Measurements from ENCODE around the gene MYH15. TPM values are rescaled to one million over a fixed set of nuclear protein-coding genes. Genes with fewer than 3 reads are reported as not detected.
"Not testable (repeated sequence)": the region's sequence is repeated elsewhere in the genome, so short reads cannot be mapped to it uniquely, and the experiment has no call there.

Gene MYH15
- total RNA-seq, 1 experiment from 2014 or later: 0.09 TPM

DNA sequence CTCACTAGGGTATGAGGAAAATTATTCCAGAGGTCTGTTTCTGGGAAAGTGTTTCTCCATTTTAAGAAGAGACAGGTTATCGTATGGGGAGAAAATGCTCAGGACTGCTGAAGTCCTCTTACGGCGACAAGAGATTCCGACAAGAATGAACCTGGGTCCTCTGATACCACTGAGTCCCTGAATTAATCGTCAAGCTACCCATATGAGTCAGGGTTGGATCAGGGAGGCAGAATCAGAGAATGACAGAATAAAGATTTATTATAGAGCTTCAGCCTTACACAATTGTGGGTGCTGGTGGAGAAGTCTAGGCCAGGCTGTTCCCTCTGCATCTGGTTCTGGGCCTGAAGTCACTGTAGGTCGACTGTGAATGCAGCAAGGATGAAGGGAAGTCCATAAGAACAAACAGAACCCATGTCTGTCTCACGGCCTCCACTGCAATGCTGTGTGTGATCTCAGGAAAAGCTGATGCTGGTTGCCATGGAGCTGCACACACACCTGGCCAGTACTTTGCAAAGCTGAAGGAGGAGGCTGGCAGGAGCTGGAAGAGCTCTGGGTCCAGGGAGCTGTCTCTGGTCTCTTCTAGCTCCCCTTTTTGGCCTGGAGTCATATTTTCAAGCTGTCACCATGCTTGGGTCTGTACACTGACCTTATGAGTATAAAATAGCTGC lies 130.1 kb downstream of the MYH15 start:
- H3K27me3 Mint-ChIP-seq (ENCODE audit: low read depth): no peaks in the 10 kb centered on the region
- DNase-seq (ENCODE audit: low spot score) (no peak), ATAC-seq (no peak)
- H3K4me3 Mint-ChIP-seq: no peak overlapping the region
- H3K9me3 Mint-ChIP-seq: peaks cover 3% of the 10 kb centered on the region
- CTCF ChIA-PET: no interaction called here
- POLR2A ChIA-PET: interaction anchor here (0.7 kb wide), 1 partner anchor 55 kb away, joined by 3 read pairs; no protein-coding TSS in a partner anchor
- H3K36me3 Mint-ChIP-seq: no peaks in the 10 kb centered on the region
- peaks cover 30% of the 10 kb centered on the region for H3K4me1 Mint-ChIP-seq
- no peak overlapping the region for H3K27ac Mint-ChIP-seq
- TF ChIP-seq JUN (CRISPR knock-in tag; IDR thresholded peaks at IDR 0.05) (no peak), TEAD1 (CRISPR knock-in tag; IDR thresholded peaks at IDR 0.05) (no peak), ZNF396 (CRISPR knock-in tag; IDR thresholded peaks at IDR 0.05; ENCODE audit: borderline replicate concordance) (no peak), TEAD4 (CRISPR knock-in tag; IDR thresholded peaks at IDR 0.05) (no peak), ZNF121 (CRISPR knock-in tag; IDR thresholded peaks at IDR 0.05) (no peak)
- TF ChIP-seq, protein P1, sequence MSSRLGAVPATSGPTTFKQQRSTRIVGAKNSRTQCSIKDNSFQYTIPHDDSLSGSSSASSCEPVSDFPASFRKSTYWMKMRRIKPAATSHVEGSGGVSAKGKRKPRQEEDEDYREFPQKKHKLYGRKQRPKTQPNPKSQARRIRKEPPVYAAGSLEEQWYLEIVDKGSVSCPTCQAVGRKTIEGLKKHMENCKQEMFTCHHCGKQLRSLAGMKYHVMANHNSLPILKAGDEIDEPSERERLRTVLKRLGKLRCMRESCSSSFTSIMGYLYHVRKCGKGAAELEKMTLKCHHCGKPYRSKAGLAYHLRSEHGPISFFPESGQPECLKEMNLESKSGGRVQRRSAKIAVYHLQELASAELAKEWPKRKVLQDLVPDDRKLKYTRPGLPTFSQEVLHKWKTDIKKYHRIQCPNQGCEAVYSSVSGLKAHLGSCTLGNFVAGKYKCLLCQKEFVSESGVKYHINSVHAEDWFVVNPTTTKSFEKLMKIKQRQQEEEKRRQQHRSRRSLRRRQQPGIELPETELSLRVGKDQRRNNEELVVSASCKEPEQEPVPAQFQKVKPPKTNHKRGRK (CRISPR knock-in tag; IDR thresholded peaks at IDR 0.05; ENCODE audit: borderline replicate concordance): no peak
- TF ChIP-seq, protein P2, sequence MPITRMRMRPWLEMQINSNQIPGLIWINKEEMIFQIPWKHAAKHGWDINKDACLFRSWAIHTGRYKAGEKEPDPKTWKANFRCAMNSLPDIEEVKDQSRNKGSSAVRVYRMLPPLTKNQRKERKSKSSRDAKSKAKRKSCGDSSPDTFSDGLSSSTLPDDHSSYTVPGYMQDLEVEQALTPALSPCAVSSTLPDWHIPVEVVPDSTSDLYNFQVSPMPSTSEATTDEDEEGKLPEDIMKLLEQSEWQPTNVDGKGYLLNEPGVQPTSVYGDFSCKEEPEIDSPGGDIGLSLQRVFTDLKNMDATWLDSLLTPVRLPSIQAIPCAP (CRISPR knock-in tag; IDR thresholded peaks at IDR 0.05): no peak
- TF ChIP-seq, protein P3, sequence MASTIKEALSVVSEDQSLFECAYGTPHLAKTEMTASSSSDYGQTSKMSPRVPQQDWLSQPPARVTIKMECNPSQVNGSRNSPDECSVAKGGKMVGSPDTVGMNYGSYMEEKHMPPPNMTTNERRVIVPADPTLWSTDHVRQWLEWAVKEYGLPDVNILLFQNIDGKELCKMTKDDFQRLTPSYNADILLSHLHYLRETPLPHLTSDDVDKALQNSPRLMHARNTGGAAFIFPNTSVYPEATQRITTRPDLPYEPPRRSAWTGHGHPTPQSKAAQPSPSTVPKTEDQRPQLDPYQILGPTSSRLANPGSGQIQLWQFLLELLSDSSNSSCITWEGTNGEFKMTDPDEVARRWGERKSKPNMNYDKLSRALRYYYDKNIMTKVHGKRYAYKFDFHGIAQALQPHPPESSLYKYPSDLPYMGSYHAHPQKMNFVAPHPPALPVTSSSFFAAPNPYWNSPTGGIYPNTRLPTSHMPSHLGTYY (CRISPR knock-in tag; IDR thresholded peaks at IDR 0.05): no peak

DNA sequence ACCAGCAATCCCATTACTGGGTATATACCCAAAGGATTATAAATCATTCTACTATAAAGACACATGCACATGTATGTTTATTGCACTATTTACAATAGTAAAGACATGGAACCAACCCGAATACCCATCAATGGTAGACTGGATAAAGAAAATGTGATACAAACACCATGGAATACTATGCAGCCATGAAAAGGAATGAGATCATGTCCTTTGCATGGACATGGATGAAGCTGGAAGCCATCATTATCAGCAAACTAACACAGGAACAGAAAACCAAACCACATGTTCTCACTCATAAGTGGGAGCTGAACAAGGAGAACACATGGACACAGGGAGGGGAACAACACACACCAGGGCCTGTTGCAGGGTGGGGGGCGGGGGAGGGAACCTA lies 131.4 kb downstream of the MYH15 start:
- H3K4me3 Mint-ChIP-seq; H3K27ac Mint-ChIP-seq; ATAC-seq; H3K27me3 Mint-ChIP-seq (ENCODE audit: low read depth); H3K36me3 Mint-ChIP-seq; H3K9me3 Mint-ChIP-seq; DNase-seq (ENCODE audit: low spot score); CTCF ChIA-PET; POLR2A ChIA-PET: not testable (repeated sequence)
- H3K4me1 Mint-ChIP-seq: peaks cover 30% of the 10 kb centered on the region

DNA sequence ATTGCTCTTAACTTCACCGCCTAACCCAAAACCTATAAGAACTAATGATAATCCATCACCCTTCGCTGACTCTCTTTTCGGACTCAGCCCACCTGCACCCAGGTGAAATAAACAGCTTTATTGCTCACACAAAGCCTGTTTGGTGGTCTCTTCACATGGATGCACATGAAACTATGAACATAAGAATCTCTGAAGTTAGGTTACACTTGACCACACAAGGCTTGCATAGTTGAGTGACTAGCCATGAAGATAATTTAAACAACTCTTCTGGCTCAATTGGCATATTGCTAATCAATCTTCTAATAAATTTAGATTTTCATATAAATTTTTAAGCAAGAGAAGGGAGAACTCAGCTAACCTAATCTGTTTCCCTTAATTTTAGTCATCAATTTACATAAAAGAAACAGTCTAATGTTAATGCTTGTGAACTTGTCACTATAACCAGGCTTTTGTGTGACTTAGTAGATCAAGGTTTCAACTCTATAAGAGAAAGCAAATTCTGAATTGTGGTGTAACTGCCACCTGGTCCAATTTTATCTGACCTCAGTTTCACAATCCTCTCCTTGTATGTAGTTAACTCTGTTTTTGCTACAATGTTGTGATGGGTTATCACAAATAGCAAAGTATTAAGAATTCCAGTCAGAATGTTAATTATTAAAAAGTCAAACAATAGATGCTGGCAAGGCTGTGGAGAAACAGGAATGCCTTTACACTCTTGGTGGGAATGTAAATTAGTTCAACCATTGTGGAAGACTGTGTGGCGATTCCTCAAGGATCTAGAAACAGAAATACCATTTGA lies 132.0 kb downstream of the MYH15 start:
- Mint-ChIP-seq H3K36me3 (no peaks in the 10 kb centered on the region), H3K27ac (0 out of 2 replicates have a peak overlapping the region, but pooled peaks have one; percentile 24), H3K4me3 (no peak overlapping the region), H3K27me3 (ENCODE audit: low read depth) (no peaks in the 10 kb centered on the region), H3K9me3 (peaks cover 3% of the 10 kb centered on the region), H3K4me1 (peaks cover 30% of the 10 kb centered on the region)
- TF ChIP-seq KAT7 (CRISPR knock-in tag; IDR thresholded peaks at IDR 0.05; ENCODE audit: borderline replicate concordance): no peak
- TF ChIP-seq, protein P4, sequence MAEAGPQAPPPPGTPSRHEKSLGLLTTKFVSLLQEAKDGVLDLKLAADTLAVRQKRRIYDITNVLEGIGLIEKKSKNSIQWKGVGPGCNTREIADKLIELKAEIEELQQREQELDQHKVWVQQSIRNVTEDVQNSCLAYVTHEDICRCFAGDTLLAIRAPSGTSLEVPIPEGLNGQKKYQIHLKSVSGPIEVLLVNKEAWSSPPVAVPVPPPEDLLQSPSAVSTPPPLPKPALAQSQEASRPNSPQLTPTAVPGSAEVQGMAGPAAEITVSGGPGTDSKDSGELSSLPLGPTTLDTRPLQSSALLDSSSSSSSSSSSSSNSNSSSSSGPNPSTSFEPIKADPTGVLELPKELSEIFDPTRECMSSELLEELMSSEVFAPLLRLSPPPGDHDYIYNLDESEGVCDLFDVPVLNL (CRISPR knock-in tag; IDR thresholded peaks at IDR 0.05; ENCODE audit: borderline replicate concordance, low read depth): no peak
- CTCF ChIA-PET: no interaction called here
- POLR2A ChIA-PET: no interaction called here
- no peak for ATAC-seq
- no peak for DNase-seq (ENCODE audit: low spot score)

DNA sequence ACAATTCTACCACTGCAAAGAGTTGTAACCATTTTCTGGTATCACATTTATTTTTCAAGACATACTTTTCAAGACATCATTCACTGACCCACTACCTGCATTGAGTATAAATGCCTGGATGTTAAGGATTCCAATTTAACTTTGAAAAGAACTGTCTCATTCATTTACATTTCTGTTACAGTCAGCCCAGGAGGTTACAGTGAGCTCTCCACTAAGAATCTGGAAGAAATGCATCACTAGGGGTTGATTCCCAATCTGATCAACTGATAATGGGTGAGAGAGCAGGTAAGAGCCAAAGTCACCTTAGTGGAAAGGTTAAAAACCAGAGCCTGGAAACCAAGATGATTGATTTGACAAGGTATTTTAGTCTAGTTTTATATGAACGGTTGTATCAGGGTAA lies 133.0 kb downstream of the MYH15 start:
- Mint-ChIP-seq H3K36me3 (no peaks in the 10 kb centered on the region), H3K4me1 (peaks cover 30% of the 10 kb centered on the region), H3K27ac (peak overlapping the region; percentile 0; the same call in 1 of the 2 replicates), H3K27me3 (ENCODE audit: low read depth) (peaks cover 2% of the 10 kb centered on the region; the same call in 1 of the 2 replicates), H3K9me3 (peaks cover 3% of the 10 kb centered on the region), H3K4me3 (no peak overlapping the region)
- DNase-seq (ENCODE audit: low spot score) (no peak), ATAC-seq (peak; percentile 71)
- POLR2A ChIA-PET: no interaction called here
- CTCF ChIA-PET: no interaction called here
- TF ChIP-seq NR1H2 (CRISPR knock-in tag; IDR thresholded peaks at IDR 0.05) (no peak), JAZF1 (CRISPR knock-in tag; IDR thresholded peaks at IDR 0.05) (no peak), CBFB (CRISPR knock-in tag; IDR thresholded peaks at IDR 0.05; ENCODE audit: low read depth) (no peak)
- TF ChIP-seq, protein P5, sequence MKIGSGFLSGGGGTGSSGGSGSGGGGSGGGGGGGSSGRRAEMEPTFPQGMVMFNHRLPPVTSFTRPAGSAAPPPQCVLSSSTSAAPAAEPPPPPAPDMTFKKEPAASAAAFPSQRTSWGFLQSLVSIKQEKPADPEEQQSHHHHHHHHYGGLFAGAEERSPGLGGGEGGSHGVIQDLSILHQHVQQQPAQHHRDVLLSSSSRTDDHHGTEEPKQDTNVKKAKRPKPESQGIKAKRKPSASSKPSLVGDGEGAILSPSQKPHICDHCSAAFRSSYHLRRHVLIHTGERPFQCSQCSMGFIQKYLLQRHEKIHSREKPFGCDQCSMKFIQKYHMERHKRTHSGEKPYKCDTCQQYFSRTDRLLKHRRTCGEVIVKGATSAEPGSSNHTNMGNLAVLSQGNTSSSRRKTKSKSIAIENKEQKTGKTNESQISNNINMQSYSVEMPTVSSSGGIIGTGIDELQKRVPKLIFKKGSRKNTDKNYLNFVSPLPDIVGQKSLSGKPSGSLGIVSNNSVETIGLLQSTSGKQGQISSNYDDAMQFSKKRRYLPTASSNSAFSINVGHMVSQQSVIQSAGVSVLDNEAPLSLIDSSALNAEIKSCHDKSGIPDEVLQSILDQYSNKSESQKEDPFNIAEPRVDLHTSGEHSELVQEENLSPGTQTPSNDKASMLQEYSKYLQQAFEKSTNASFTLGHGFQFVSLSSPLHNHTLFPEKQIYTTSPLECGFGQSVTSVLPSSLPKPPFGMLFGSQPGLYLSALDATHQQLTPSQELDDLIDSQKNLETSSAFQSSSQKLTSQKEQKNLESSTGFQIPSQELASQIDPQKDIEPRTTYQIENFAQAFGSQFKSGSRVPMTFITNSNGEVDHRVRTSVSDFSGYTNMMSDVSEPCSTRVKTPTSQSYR (CRISPR knock-in tag; IDR thresholded peaks at IDR 0.05): no peak
- TF ChIP-seq, protein P6, sequence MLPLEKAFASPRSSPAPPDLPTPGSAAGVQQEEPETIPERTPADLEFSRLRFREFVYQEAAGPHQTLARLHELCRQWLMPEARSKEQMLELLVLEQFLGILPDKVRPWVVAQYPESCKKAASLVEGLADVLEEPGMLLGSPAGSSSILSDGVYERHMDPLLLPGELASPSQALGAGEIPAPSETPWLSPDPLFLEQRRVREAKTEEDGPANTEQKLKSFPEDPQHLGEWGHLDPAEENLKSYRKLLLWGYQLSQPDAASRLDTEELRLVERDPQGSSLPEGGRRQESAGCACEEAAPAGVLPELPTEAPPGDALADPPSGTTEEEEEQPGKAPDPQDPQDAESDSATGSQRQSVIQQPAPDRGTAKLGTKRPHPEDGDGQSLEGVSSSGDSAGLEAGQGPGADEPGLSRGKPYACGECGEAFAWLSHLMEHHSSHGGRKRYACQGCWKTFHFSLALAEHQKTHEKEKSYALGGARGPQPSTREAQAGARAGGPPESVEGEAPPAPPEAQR (CRISPR knock-in tag; IDR thresholded peaks at IDR 0.05): no peak
